Activated CD4-positive, alpha-beta T cell treated with anti-CD3 and anti-CD28 coated beads for 4 hours (primary cell): ENCODE results near the gene CYP17A1.
"Not testable (repeated sequence)": the region's sequence is repeated elsewhere in the genome, so short reads cannot be mapped to it uniquely, and the experiment has no call there.

Experiments used
- DNase-seq, 2 donors: peaks; one replicate each; pipeline ENCODE4 v3.0.0-alpha.2; 2020

The CYP17A1 gene

GRCh38 chr10:102834143-102834542 lies 3.1 kb downstream of the CYP17A1 start:
- no peak for DNase-seq

GRCh38 chr10:102832987-102833386 lies 4.2 kb downstream of the CYP17A1 start:
- no peak for DNase-seq

GRCh38 chr10:102832248-102832647 lies 5.0 kb downstream of the CYP17A1 start:
- no peak for DNase-seq

GRCh38 chr10:102831322-102832071 lies 5.7 kb downstream of the CYP17A1 start:
- no peak for DNase-seq

GRCh38 chr10:102827597-102827975 lies 9.6 kb downstream of the CYP17A1 start:
- no peak for DNase-seq

- DNase-seq: no peak
Measured at GRCh38 chr10:102826148-102826796, 10.9 kb downstream of the CYP17A1 start.

- no peak for DNase-seq
Measured at GRCh38 chr10:102824664-102825063, 12.5 kb downstream of the CYP17A1 start.

- no peak for DNase-seq
Measured at GRCh38 chr10:102822222-102822621, 15.0 kb downstream of the CYP17A1 start.

GRCh38 chr10:102820008-102820407 lies 17.2 kb downstream of the CYP17A1 start:
- not testable (repeated sequence) for DNase-seq

GRCh38 chr10:102819054-102819453 lies 18.2 kb downstream of the CYP17A1 start:
- no peak for DNase-seq

- no peak for DNase-seq
Measured at GRCh38 chr10:102817175-102817574, 20.0 kb downstream of the CYP17A1 start.

- DNase-seq: no peak
Measured at GRCh38 chr10:102815790-102816549, 21.2 kb downstream of the CYP17A1 start.

- DNase-seq: no peak
Measured at GRCh38 chr10:102814873-102815661, 22.1 kb downstream of the CYP17A1 start.

GRCh38 chr10:102814453-102814871 lies 22.8 kb downstream of the CYP17A1 start:
- no peak for DNase-seq

- no peak for DNase-seq
Measured at GRCh38 chr10:102813734-102814452, 23.3 kb downstream of the CYP17A1 start.

GRCh38 chr10:102813017-102813541 lies 24.1 kb downstream of the CYP17A1 start:
- no peak for DNase-seq

GRCh38 chr10:102812231-102812876 lies 24.9 kb downstream of the CYP17A1 start:
- DNase-seq: no peak

- no peak for DNase-seq
Measured at GRCh38 chr10:102811346-102811745, 25.9 kb downstream of the CYP17A1 start.

GRCh38 chr10:102808380-102808779 lies 28.8 kb downstream of the CYP17A1 start:
- DNase-seq: no peak

- DNase-seq: no peak
Measured at GRCh38 chr10:102804382-102805055, 32.7 kb downstream of the CYP17A1 start.
